RKO (cell line): ENCODE data around the gene CPN2.

Experiments
- DNase-seq: peaks from one replicate; pipeline ENCODE4 v3.0.0-alpha.2; 2016; ENCODE audit warnings: low spot score

The CPN2 gene

DNA sequence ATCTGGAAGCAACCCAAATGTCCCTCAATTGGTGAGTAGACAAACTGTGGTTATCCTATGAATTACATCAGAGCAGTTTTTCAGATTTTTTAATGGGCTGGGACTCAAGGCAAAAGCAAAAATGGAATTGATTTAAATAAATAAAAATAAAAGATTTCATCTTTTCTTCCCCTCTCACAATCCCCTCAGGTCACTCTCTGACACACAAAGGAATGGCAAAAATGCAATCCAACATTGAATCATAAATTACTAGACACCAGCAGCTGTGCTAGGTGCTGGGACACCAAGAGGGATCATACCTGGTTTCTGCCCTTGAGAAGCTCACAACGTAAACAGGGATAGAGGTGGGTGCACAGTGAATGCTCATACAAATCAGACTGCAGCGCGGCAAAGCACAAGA, 58.8 kb downstream of the CPN2 start:
- no peak for DNase-seq
